Smooth muscle cell of the brain vasculature (primary cell): Measurements from ENCODE around the gene BRI3BP.

Source experiments
- DNase-seq: peaks from one replicate; pipeline ENCODE4 v3.0.0-alpha.2; 2012; ENCODE audit warnings: low read depth, low spot score

BRI3BP gene

GRCh38 chr12:124993626-124994436 is at the start of gene BRI3BP:
Gene BRI3BP, plus strand, starts transcription at chr12:124993645. Its CDS starts 146 bp downstream, at chr12:124993791.
- DNase-seq = no peak

- DNase-seq = no peak
Measured at GRCh38 chr12:124946447-124946793, 47.0 kb upstream of the BRI3BP start.

- no peak for DNase-seq
Measured at GRCh38 chr12:124947013-124947412, 46.4 kb upstream of the BRI3BP start.

GRCh38 chr12:124947561-124948398 is 45.7 kb upstream of the BRI3BP start:
- no peak for DNase-seq

- no peak for DNase-seq
Measured at GRCh38 chr12:124949066-124949465, 44.4 kb upstream of the BRI3BP start.

GRCh38 chr12:124949779-124950728 is 43.4 kb upstream of the BRI3BP start:
- no peak for DNase-seq

GRCh38 chr12:124952295-124952694 is 41.1 kb upstream of the BRI3BP start:
- no peak for DNase-seq

- DNase-seq = no peak
Measured at GRCh38 chr12:124952801-124953200, 40.6 kb upstream of the BRI3BP start.

- DNase-seq = no peak
Measured at GRCh38 chr12:124953689-124954405, 39.6 kb upstream of the BRI3BP start.

GRCh38 chr12:124954771-124955170 is 38.7 kb upstream of the BRI3BP start:
- DNase-seq = no peak

GRCh38 chr12:124956571-124956970 is 36.9 kb upstream of the BRI3BP start:
- DNase-seq = no peak

GRCh38 chr12:124961055-124961454 is 32.4 kb upstream of the BRI3BP start:
- DNase-seq = no peak

GRCh38 chr12:124963211-124963610 is 30.2 kb upstream of the BRI3BP start:
- no peak for DNase-seq

- DNase-seq = no peak
Measured at GRCh38 chr12:124964251-124964650, 29.2 kb upstream of the BRI3BP start.

GRCh38 chr12:124964836-124965462 is 28.5 kb upstream of the BRI3BP start:
- no peak for DNase-seq

- DNase-seq = no peak
Measured at GRCh38 chr12:124967016-124967739, 26.3 kb upstream of the BRI3BP start.

GRCh38 chr12:124968656-124969055 is 24.8 kb upstream of the BRI3BP start:
- DNase-seq = no peak

- DNase-seq = no peak
Measured at GRCh38 chr12:124970647-124971402, 22.6 kb upstream of the BRI3BP start.

- no peak for DNase-seq
Measured at GRCh38 chr12:124971603-124972002, 21.8 kb upstream of the BRI3BP start.
